ENCODE measurements around the gene C1QTNF12. TPM values are rescaled to one million over a fixed set of nuclear protein-coding genes. Genes with fewer than 3 reads are reported as not detected.

Gene C1QTNF12
- total RNA-seq, 3 donors from 2014 or later, result 2.0 TPM; not detected in 2

DNA sequence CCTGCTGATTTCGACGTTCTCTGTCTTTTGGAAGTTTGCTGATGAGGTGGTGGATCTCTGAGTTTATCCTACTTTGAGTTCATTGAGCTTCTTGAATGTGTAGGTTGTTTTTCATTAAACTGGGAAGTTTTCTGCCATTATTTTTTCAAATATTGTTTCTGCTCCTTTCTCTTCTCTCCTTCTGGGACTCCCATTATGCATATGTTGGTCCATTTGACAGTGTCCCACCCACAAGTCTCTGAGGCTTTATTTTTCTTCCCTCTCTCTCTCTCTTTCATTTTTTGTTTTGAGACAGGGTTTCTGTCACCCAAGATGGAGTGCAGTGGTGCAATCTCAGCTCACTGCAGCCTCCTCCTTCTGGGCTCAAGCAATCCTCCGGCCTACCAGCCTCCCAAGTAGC is 51.8 kb downstream of the C1QTNF12 start:
- no peak for DNase-seq (ENCODE audit: low spot score in 2 of 2)
- no peaks in the 10 kb centered on the region for H3K27me3 ChIP-seq
- no peak overlapping the region for H3K4me3 ChIP-seq
- no peaks in the 10 kb centered on the region for H3K36me3 ChIP-seq
- H3K4me1 ChIP-seq, result no peaks in the 10 kb centered on the region
- H3K9me3 ChIP-seq, result peaks cover 0 to 4% of the 10 kb centered on the region in 2 donors
- intact Hi-C loops (cut with DNase I; ENCODE audit: low total_unique reads), result no loop called here
- H3K27ac ChIP-seq, result no peak overlapping the region
- TF ChIP-seq POLR2AphosphoS5 (IDR thresholded peaks at IDR 0.05) (no peak), POLR2A (IDR thresholded peaks at IDR 0.05) (no peak)
- TF ChIP-seq, protein P1, sequence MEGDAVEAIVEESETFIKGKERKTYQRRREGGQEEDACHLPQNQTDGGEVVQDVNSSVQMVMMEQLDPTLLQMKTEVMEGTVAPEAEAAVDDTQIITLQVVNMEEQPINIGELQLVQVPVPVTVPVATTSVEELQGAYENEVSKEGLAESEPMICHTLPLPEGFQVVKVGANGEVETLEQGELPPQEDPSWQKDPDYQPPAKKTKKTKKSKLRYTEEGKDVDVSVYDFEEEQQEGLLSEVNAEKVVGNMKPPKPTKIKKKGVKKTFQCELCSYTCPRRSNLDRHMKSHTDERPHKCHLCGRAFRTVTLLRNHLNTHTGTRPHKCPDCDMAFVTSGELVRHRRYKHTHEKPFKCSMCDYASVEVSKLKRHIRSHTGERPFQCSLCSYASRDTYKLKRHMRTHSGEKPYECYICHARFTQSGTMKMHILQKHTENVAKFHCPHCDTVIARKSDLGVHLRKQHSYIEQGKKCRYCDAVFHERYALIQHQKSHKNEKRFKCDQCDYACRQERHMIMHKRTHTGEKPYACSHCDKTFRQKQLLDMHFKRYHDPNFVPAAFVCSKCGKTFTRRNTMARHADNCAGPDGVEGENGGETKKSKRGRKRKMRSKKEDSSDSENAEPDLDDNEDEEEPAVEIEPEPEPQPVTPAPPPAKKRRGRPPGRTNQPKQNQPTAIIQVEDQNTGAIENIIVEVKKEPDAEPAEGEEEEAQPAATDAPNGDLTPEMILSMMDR (IDR thresholded peaks at IDR 0.05), result no peak

Other genes starting within 250 kb of the C1QTNF12 start
- 10 to 100 TPM in 2 of 3 donors, 1 to 10 TPM in 1; 8.3 to 36.4 (median 34.2) TPM for gene HES4, start 246.6 kb downstream of the C1QTNF12 start, total RNA-seq
- gene ISG15, start 233.2 kb downstream of the C1QTNF12 start, total RNA-seq, result 10 to 100 TPM; 15.5 to 31.5 (median 18.0) TPM
- 10 to 100 TPM in 2 of 3 donors, 1 to 10 TPM in 1; 9.1 to 37.0 (median 30.5) TPM for gene AGRN, start 226.6 kb downstream of the C1QTNF12 start, total RNA-seq
- gene RNF223, start 172.4 kb downstream of the C1QTNF12 start, total RNA-seq, result 1 to 10 TPM in 1 of 3 donors, under 1 TPM in 1, not detected in 1; 0.33 to 2.8 TPM
- 10 to 100 TPM in 2 of 3 donors, 1 to 10 TPM in 1; 6.9 to 24.0 (median 12.5) TPM for gene C1orf159, start 130.6 kb downstream of the C1QTNF12 start, total RNA-seq
- gene TTLL10, start 72.8 kb downstream of the C1QTNF12 start, total RNA-seq, result under 1 TPM; 0.15 to 0.33 (median 0.16) TPM
- 1 to 10 TPM in 2 of 3 donors, not detected in 1; 1.9 to 5.9 TPM for gene TNFRSF18, start 40.1 kb downstream of the C1QTNF12 start, total RNA-seq
- gene TNFRSF4, start 32.6 kb downstream of the C1QTNF12 start, total RNA-seq, result 1 to 10 TPM in 2 of 3 donors, under 1 TPM in 1; 0.64 to 2.3 (median 1.6) TPM
- 100 to 1,000 TPM in 1 of 3 donors, 10 to 100 TPM in 2; 58.0 to 111 (median 79.3) TPM for gene SDF4, start 14.7 kb downstream of the C1QTNF12 start, total RNA-seq
- 10 to 100 TPM; 14.4 to 16.0 (median 14.4) TPM for gene B3GALT6, start 14.5 kb downstream of the C1QTNF12 start, total RNA-seq
- gene UBE2J2, start 27.1 kb upstream of the C1QTNF12 start, total RNA-seq, result 10 to 100 TPM; 37.0 to 39.8 (median 37.4) TPM
- 1 to 10 TPM in 2 of 3 donors, under 1 TPM in 1; 0.96 to 5.2 (median 4.7) TPM for gene SCNN1D, start 33.7 kb upstream of the C1QTNF12 start, total RNA-seq
- 10 to 100 TPM; 19.7 to 33.4 (median 26.9) TPM for gene ACAP3, start 61.2 kb upstream of the C1QTNF12 start, total RNA-seq
- gene PUSL1, start 61.9 kb upstream of the C1QTNF12 start, total RNA-seq, result 10 to 100 TPM; 16.0 to 27.5 (median 22.0) TPM
- gene INTS11, start 77.9 kb upstream of the C1QTNF12 start, total RNA-seq, result 100 to 1,000 TPM in 2 of 3 donors, 10 to 100 TPM in 1; 68.6 to 125 (median 119) TPM
- gene CPTP, start 78.1 kb upstream of the C1QTNF12 start, total RNA-seq, result 10 to 100 TPM in 2 of 3 donors, 1 to 10 TPM in 1; 9.0 to 16.4 (median 13.4) TPM
- under 1 TPM in 2 of 3 donors, not detected in 1; 0.16 to 0.33 TPM for gene TAS1R3, start 84.6 kb upstream of the C1QTNF12 start, total RNA-seq
- gene DVL1, start 102.7 kb upstream of the C1QTNF12 start, total RNA-seq, result 10 to 100 TPM; 55.2 to 70.1 (median 55.2) TPM
- gene MXRA8, start 111.8 kb upstream of the C1QTNF12 start, total RNA-seq, result 100 to 1,000 TPM in 1 of 3 donors, 10 to 100 TPM in 2; 93.4 to 308 (median 99.8) TPM
- 100 to 1,000 TPM in 1 of 3 donors, 10 to 100 TPM in 2; 91.3 to 116 (median 99.6) TPM for gene AURKAIP1, start 128.5 kb upstream of the C1QTNF12 start, total RNA-seq
- 100 to 1,000 TPM; 170 to 325 (median 285) TPM for gene CCNL2, start 152.6 kb upstream of the C1QTNF12 start, total RNA-seq
- 100 to 1,000 TPM; 127 to 149 (median 147) TPM for gene MRPL20, start 160.6 kb upstream of the C1QTNF12 start, total RNA-seq
- gene ANKRD65, start 174.6 kb upstream of the C1QTNF12 start, total RNA-seq, result 10 to 100 TPM; 10.2 to 16.0 (median 12.2) TPM
- 10 to 100 TPM; 13.0 to 44.8 (median 35.7) TPM for gene VWA1, start 189.0 kb upstream of the C1QTNF12 start, total RNA-seq
- 1 to 10 TPM; 1.9 to 8.5 (median 4.3) TPM for gene ATAD3C, start 203.0 kb upstream of the C1QTNF12 start, total RNA-seq
- gene ATAD3B, start 225.0 kb upstream of the C1QTNF12 start, total RNA-seq, result 10 to 100 TPM in 2 of 3 donors, 1 to 10 TPM in 1; 9.9 to 22.9 (median 22.4) TPM

Data from breast epithelium (tissue), 4 donors.